Mammary epithelial cell (primary cell): ENCODE results near the gene UBE2I.

Experiments
- CTCF ChIP-seq, 2 donors: IDR thresholded peaks in 1 of 2; conservative IDR thresholded peaks in 1 of 2; 2 replicates each; pipeline ENCODE4 v1.5.1; 2011 to 2012; ENCODE audit warnings: inconsistent platforms in 2 of 2, low read length in 2 of 2, mild to moderate bottlenecking in 2 of 2, control low read depth in 1 of 2, low read depth in 1 of 2; ENCODE audit not compliant: insufficient read depth in 1 of 2; ENCODE audit errors: extremely low read depth in 1 of 2
- EZH2 ChIP-seq: IDR thresholded peaks from 2 replicates; pipeline ENCODE4 v1.6.1; 2012; ENCODE audit warnings: low read length, inconsistent platforms, borderline replicate concordance

GRCh38 chr16:1275791-1276579 is 33.5 kb upstream of the UBE2I start:
- TF ChIP-seq CTCF (conservative IDR thresholded peaks at IDR 0.05 in 1 of 2, IDR thresholded peaks at IDR 0.05 in 1 of 2; ENCODE audit: extremely low read depth in 1 of 2, insufficient read depth in 1 of 2, low read depth in 1 of 2, low read length in 2 of 2), result no peak
- TF ChIP-seq EZH2, result no peak
